Thoracic aorta (tissue), 2 donors: ENCODE results near the gene TAPT1. TPM values are rescaled to one million over a fixed set of nuclear protein-coding genes. Genes with fewer than 3 reads are reported as not detected.

Source experiments
- ATAC-seq: fragments of 150-250 bp; one replicate; pipeline ENCODE4 v1.8.0; 2017; ENCODE audit warnings: low read depth; ENCODE audit not compliant: insufficient number of reproducible peaks, low FRiP score
- DNase-seq: peaks from one replicate; pipeline ENCODE4 v3.0.0-alpha.2; 2020; ENCODE audit warnings: low spot score
- H3K27ac ChIP-seq, 2 donors: fragments of 200-600 bp; sonication (generic); 1 replicate in 1 of 2; 2 replicates in 1 of 2; pipeline ENCODE4 v1.5.1; 2016; ENCODE audit warnings: mild to moderate bottlenecking in 2 of 2, moderate library complexity in 2 of 2
- H3K27me3 ChIP-seq: fragments of 200-600 bp; sonication (generic); replicated peaks from 2 replicates; pipeline ENCODE4 v1.6.0; 2016; ENCODE audit warnings: mild to moderate bottlenecking; ENCODE audit not compliant: insufficient read depth
- H3K36me3 ChIP-seq: fragments of 200-600 bp; sonication (generic); one replicate; pipeline ENCODE4 v1.5.1; 2016
- H3K4me1 ChIP-seq, 2 donors: fragments of 200-600 bp; sonication (generic); 1 replicate in 1 of 2; 2 replicates in 1 of 2; pipeline versions ENCODE4 v1.5.1 to v1.6.0; 2016; ENCODE audit warnings: low read depth in 2 of 2, mild to moderate bottlenecking in 1 of 2; ENCODE audit not compliant: control insufficient read depth in 1 of 2
- H3K4me3 ChIP-seq: fragments of 200-600 bp; sonication (generic); 2 replicates; pipeline ENCODE4 v1.5.1; 2016; ENCODE audit warnings: mild to moderate bottlenecking
- H3K9me3 ChIP-seq: fragments of 200-600 bp; sonication (generic); 2 replicates; pipeline ENCODE4 v1.5.1; 2016
- total RNA-seq, 2 donors: library from RNA; depleted of rRNA; stranded (reverse); fragments of >200 nt; gene quantifications; one replicate each; pipeline versions ENCODE4 v1.1.0 to v1.2.3, GENCODE V29; 2016
- TF ChIP-seq, protein P1 (sequence below): fragments of 200-600 bp; sonication (generic); IDR thresholded peaks from one replicate; pipeline ENCODE4 v1.5.1; 2019; ENCODE audit warnings: antibody characterized with exemption

Gene TAPT1
- total RNA-seq, 2 donors from 2014 or later = 34.4 to 36.0 TPM

DNA sequence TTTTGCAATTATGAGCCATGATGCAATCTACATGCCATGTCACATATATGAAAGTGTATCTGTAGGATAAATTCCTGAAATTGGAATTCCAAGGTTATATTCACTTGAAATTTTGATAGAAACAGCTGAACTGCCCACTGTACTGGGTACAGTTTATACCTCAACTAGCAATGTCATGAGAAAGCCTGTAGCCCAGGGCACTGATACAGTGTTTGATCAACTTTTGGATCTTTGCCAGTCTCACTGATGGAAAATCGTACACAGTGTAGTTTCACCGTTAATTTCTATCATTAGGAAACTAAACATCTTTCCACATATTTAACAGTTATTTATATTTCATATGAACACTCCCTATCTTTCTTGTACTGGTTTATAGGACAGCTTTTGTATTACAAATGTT lies 34.2 kb downstream of the TAPT1 start:
- TF ChIP-seq, protein P1, sequence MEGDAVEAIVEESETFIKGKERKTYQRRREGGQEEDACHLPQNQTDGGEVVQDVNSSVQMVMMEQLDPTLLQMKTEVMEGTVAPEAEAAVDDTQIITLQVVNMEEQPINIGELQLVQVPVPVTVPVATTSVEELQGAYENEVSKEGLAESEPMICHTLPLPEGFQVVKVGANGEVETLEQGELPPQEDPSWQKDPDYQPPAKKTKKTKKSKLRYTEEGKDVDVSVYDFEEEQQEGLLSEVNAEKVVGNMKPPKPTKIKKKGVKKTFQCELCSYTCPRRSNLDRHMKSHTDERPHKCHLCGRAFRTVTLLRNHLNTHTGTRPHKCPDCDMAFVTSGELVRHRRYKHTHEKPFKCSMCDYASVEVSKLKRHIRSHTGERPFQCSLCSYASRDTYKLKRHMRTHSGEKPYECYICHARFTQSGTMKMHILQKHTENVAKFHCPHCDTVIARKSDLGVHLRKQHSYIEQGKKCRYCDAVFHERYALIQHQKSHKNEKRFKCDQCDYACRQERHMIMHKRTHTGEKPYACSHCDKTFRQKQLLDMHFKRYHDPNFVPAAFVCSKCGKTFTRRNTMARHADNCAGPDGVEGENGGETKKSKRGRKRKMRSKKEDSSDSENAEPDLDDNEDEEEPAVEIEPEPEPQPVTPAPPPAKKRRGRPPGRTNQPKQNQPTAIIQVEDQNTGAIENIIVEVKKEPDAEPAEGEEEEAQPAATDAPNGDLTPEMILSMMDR = no peak
- no peak for DNase-seq
- ATAC-seq = no peak
- Histone ChIP-seq H3K27me3 (no peaks in the 10 kb centered on the region), H3K27ac (no peak overlapping the region), H3K4me1 (peaks cover 15 to 49% of the 10 kb centered on the region in 2 donors), H3K4me3 (no peak overlapping the region), H3K36me3 (peaks cover 14% of the 10 kb centered on the region), H3K9me3 (no peaks in the 10 kb centered on the region)

DNA sequence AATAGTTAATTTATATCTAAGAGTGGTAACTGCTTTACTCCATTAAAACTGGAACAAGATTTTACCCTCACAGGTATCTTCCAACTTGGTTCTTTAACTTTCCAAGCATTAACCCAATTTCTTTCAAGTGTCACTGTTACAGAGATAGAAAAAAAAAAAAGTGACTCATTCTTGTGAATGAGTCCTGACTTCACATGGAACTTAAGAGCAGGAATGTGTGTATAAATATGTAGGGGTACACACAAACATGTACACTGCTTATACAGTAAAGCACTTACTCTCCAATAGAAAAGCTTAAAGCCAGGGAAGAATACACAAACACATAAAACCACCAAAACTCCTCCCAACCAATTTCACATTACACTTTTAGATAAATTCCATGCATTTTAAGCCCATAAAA lies 38.8 kb downstream of the TAPT1 start:
- Histone ChIP-seq H3K27ac (no peak overlapping the region), H3K4me3 (no peak overlapping the region), H3K9me3 (no peaks in the 10 kb centered on the region), H3K4me1 (peaks cover 0 to 6% of the 10 kb centered on the region in 2 donors), H3K27me3 (no peaks in the 10 kb centered on the region), H3K36me3 (peaks cover 26% of the 10 kb centered on the region)
- ATAC-seq (no peak), DNase-seq (no peak)
- TF ChIP-seq, protein P1 = no peak

DNA sequence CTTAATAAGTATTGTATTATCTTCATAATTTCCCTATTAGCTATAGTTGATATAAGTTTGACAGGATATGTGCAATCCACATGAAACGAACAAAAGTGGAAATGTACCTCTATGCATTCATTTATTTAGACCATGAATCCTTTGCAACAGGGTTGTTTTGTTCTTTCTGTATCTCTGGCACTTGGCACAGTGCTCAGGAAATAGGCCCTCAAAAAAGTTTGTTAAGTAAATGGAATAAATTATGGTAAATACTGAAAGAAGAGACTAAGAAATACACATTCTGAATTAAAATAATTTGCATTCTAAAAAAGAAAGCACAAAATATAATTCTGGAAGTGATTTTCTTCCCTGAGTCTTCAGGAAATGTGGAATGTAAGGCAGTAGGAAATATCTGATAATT lies 39.3 kb downstream of the TAPT1 start:
- Histone ChIP-seq H3K9me3 (no peaks in the 10 kb centered on the region), H3K4me1 (peaks cover 0 to 2% of the 10 kb centered on the region in 2 donors), H3K4me3 (no peak overlapping the region), H3K36me3 (peaks cover 26% of the 10 kb centered on the region), H3K27me3 (no peaks in the 10 kb centered on the region), H3K27ac (no peak overlapping the region)
- ATAC-seq (no peak), DNase-seq (no peak)
- TF ChIP-seq, protein P1 = no peak

DNA sequence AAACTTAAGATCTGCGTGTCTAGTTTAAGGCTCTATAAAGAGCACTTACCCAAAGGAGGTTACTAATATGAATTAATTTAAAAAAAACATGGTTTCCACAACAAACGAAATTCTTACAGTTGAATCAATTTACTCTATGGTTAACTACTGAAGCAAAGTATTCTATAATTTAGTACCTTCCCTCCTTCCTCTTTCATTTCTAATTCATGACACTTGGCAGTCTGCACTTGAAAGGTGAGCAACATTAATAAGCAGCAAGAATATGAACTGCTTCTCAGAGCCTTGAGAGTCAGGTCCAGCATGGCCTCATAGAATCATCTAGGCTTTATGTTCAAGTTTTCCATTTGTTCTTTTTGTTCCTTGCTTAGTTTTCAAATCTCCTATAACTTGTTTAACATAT lies 42.7 kb downstream of the TAPT1 start:
- DNase-seq (no peak), ATAC-seq (no peak)
- Histone ChIP-seq H3K4me3 (no peak overlapping the region), H3K4me1 (no peaks in the 10 kb centered on the region), H3K36me3 (peaks cover 12% of the 10 kb centered on the region), H3K9me3 (no peaks in the 10 kb centered on the region), H3K27me3 (no peaks in the 10 kb centered on the region), H3K27ac (no peak overlapping the region)
- TF ChIP-seq, protein P1 = no peak

DNA sequence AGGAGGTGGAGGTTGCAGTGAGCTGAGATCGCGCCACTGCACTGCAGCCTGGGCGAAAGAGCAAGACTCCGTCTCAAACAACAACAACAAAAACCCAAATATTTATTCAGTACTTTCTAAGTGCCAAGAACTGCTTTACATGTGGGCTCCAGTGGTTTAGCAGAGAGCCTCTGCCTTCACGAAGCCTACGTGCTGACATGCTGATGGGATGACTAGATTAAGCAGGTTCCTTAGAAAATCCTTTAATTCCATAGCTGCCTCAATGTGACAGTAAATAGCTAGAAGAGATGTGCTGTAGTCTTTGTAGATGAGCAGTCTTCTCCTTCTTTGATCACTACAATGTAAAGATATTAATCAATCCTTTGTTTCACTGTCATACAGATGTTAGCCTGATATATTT lies 49.6 kb downstream of the TAPT1 start:
- Histone ChIP-seq H3K4me3 (no peak overlapping the region), H3K27ac (no peak overlapping the region), H3K27me3 (no peaks in the 10 kb centered on the region), H3K9me3 (no peaks in the 10 kb centered on the region), H3K36me3 (peaks cover 18% of the 10 kb centered on the region), H3K4me1 (no peaks in the 10 kb centered on the region)
- no peak for ATAC-seq
- no peak for DNase-seq
- TF ChIP-seq, protein P1 = no peak
